ENCODE results near the gene HSD17B2.

GRCh38 chr16:82016964-82017363 is 18.1 kb upstream of the HSD17B2 start:
- TF ChIP-seq CTCF (IDR thresholded peaks at IDR 0.05; ENCODE audit: low read depth, low read length, poor library complexity, severe bottlenecking): no peak
- no peak for TF ChIP-seq EZH2phosphoT487 (IDR thresholded peaks at IDR 0.05; ENCODE audit: borderline replicate concordance, low read length)
